ENCODE data around the gene BCL2.

BCL2 gene

DNA sequence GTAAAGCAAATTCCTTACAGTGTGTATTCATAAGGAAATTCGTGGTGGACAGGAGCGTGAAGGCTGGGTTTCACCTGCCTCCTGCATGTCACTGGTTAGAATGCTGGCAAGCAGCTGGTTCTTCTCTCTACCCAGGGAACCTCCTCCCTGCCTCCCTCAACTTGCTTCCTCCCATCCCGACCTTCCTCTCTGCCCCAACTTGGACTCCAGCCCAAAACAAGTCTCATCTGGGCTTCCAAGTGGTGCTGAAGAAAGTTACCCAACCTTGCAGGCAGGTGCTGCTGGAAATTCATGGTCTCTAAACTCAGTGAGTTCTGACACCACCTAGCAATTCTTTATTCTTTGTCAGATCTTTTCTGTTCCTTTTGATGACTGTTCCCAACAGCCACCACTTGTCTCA lies 184.5 kb downstream of the BCL2 start:
- DNase-seq, result no peak

DNA sequence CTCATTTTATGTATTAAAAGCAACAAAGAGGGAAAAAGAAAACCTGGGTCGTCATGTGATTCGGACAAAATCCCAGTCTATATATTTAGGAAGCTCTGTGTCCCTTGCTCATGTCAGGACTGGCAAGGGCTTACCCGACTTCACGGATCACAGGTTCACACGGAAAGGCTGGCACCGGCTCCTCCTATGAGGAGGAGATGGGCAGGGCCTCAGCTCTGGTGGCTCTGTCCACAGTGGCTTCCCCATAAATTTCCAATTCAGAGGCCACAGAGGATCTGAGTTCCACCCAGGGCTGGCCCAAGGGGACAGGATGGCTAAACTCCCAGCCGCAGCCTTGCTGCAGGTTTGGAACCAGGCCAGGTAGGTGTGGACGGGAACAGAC lies 186.8 kb downstream of the BCL2 start:
- no peak for DNase-seq

DNA sequence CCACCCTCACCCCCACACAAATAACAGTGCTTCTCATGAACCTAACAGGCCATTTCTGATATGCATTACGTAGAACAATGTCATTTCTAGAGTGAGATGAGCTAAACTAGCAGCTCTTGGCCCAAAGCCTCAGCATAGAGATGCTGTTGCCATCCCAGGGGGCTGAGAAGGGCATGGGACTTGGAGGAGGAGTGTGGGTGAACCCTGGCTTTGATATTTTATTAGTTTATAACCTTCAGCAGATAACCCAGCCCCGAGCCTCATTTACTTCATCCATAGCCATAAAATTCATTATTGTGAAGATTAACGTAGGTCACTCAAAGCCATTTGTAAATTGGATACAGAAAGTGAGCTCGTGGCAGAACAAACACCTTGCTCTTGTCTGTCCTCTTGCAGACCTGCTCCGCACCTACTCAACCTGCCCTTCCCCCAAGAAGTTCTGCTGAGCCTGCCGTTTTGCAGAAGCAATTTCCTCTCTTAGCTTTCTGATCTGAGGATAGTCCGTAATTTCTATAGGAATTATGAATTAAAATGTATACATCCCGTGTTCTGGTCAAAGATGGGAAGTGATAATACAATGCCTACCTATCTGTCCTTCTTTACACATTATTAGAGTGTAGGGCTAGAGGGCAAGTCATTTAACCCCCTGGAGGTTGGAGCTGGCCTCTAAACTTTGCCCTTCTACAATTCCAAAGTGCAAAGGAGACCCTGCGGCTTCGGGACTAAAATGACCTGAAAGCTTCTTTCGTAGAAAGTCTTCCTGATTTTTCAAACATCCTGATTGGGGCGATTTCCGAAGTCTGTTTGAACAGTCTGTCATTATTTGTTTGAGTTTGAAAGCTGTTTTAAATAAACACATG lies 187.4 kb downstream of the BCL2 start:
- DNase-seq, result no peak

DNA sequence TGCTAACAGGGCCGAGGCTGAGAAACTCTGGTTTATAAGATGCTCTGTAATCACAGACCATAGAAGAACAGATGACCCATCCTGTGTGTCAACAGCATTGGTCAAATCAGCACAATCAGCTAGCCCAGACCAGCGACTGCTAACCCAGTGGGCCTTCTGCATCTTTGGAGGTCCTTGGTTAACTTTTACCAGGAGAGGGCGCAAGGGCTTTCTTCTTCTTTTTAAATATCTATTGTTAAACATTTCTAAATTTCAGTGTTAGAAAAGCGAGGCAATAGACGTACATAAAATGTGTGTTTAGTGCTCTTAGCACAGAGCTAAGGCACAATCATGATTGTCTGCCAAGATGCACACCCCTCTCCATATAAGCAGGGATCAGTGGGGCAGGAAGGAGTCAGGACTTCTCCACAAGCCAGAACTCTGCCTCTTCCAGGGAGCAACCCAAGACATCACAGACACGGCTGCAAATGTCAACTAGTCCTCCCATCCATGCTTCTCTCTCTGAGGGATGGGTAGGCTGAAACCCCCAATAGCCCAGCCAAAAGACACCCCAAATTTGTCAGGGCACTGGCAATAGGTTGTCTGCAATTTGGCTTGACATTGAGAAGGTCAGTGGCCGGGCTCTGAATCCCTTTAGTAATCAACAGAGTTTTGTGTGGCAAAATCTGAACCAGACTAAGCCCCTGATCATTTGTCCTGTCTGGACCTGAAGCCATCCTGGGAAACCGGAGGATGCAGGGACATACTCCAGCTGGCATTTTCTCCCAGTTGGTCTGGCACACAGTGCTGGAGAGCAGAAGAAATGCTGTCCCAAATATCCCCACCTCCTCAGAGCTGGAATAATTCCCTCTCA lies 188.2 kb downstream of the BCL2 start:
- DNase-seq, result peak; percentile 63

DNA sequence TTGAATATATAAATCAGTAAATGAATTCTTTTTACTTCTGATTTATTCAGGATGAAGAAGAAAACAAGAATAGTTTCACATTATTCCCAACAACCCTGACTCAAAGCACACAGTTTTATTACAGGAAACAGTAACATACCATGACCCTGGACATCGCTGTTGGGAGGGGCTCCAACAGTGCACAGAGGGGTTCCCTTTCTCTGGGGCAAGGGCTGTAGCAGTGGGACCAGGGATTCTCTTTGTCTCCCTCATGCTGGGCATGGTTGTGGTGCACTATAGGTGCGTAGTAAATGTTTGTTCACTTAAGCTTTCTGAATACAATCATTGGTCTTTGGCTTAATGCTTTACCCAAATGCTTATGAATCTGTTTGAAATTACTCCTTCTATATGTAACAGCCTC lies 189.4 kb downstream of the BCL2 start:
- no peak for DNase-seq

DNA sequence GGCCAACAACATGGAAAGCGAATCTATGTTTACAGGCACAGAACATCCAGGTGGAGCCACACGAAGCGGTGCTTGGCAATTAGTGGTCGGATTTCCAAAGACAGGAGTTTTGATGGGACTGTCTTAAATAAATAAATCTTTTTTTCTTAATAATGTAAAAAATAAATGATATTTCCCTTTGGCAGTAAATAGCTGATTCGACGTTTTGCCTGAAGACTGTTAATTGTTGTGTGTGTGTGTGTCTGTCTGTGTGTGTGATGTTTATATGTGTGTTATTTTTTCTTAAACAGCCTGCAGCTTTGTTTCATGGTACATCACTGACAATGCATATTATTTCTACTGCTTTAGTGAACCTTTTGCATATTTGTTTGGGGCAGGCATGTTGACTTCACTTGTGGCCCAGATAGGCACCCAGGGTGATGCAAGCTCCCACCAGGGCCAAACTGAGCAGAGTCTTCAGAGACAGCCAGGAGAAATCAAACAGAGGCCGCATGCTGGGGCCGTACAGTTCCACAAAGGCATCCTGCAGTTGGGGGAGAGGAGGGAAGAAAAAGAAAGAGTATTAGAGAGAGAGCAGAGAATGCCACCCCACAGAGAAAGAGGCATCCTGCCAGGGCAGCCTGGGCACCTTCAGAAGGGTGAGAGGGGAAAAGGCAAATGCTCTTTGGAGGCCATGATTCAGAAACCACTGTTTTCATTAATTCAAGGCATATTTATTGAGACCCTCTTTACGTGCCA lies 191.2 kb downstream of the BCL2 start:
- no peak for DNase-seq

DNA sequence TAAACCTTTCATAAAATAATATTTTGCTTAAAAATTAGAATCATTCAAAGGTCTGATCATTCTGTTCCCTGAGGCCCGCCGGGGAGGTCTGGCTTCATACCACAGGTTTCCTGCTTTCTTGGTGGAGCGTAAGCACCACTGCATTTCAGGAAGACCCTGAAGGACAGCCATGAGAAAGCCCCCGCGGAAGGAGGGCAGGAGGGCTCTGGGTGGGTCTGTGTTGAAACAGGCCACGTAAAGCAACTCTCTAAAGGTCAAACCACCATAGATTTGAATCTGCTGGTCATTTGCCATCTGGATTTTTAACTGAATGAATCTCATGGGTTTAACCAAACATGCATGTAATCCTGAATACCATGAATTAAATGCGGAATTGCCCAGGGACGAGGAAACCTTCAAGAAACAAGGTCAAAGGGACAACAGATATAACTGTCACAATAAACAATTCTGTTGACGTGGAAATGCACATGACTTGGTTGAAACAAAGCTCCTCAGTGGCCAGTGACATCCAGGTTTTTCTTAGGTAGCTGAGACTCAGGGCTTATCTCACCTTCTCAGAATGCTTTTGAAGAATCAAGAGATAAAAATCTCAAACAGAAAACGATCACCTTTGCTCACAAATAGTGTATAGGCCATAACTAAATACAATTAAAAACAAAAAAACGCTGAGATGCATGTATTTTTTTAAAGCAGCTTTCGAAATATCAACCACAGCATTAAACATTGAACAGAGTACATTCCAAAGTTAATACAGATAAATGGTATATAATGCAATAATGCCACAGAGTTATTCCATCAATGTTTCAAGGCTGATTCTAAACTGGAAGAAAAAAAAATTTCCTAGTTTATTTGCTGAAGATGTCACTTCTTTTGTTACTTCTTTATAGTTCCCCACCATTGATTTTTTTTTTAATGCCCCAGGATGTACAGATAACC lies 193.2 kb downstream of the BCL2 start:
- DNase-seq, result no peak

DNA sequence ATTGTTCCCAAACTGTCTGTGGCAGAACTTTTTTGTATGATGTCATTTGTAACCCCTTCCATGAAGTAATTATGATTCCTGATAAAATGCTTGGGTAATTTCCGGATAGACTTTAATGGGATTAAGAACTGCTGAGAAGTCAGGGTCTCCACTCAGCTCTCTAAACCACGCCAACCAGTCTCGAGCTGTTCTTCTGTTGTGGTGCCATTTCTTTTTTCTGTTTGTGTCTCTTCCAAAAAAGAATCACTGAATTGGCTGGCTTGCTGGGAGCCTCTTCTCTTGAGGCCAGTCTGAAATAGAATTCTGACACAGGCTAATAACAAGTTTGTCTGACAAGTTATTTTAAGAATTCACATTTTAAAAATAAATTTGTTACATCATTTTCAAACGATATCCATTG lies 198.9 kb downstream of the BCL2 start:
- DNase-seq, result no peak

DNA sequence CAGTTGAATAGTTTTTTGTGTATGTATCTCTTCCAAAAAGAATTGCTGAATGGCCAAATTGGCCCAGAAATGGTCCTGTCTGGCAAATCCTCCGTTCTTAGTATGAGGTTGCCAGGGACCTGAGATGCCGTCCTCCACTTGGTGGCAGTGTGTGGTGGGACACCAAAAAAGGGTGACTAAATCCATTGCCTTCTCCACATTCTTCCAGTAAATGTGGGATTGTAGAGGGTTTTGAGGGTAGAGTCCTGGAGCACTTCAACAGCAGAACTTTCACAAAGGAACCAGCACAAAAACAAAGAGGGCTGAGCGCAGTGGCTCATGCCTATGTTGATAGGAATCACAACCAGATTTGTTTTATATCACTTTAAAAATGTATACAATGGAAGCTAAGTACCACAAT lies 199.9 kb downstream of the BCL2 start:
- DNase-seq, result peak; percentile 62

DNA sequence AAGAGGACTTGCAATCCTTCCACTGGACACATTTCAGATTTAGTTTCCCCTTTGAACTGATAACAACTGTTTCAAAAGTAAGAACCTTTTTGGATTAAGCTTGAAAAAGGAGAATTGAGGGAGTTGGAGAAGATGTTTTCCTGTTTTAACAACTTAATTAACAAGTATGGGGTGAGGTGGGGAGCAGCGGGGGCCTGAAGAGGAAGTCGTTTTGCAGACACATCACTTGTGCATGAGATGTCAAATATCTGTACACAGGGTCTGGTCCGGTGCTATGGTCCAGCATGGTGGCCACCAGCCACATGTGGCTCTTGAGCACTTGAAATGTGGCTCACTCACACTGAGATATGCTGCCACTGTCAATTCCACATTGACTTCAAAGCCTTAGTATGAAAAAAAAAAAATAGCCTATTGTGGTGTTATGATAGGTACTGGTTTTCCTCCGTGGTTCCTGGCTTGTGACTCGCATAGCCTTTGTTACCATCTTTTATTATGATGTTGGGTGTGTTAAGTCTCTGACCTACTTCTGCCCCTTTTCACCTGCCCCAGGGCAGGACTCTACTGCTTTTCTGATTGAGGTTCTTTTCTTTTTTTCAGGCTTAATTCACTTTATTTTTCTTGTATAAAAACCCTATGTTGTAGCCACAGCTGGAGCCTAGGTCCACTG lies 205.5 kb downstream of the BCL2 start:
- no peak for DNase-seq

DNA sequence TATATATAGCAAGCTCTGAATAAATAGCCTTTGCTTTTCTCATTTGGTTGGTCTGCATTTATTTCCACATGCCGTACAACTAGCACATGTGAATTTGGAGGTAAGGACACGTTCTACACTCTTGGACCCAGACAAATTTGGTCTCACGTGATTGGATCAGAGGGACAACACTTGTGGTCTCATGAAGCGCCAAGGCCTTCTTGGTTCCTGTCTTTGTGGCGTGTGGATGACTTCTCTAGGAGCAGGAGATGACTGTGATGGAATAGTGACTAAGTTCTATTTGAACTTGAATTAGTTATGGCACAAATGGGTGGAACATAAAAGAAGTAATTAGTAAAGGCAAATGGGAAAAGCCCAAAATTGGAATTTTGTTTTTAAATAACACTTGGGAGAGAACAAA lies 206.9 kb downstream of the BCL2 start:
- DNase-seq, result no peak

DNA sequence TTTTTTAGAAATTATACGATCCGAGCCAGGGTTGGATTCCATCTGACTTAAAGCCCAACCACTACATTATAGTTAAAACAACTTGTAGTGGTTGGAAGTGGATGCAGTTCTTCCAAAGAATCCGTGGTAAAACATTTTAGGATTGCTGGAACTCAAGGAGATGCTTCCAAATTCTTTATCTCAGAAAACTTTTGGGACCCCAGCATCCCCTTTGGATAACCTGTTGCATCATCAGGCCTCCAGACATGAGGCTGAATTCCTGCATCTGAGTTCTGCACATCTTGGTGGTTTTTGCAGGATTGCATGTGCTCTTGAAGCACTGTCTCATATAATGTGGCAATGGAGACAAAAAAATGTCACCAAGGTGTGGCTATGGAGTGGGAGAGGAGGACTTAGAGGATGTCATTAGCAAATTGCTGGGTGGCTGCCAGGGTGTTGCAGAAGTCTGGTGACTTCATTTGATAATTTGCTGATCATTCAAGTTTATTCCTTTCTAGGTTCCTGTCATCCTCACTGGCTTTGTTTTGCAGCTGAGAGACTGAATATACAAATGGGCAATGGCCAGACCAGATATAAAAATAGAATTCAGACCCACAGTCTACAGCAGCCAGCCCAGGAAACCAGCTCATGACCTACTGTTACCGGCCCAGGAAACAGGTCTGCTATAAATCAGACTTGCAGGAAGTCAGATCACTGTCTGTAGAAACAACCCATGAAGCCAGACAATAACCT lies 207.7 kb downstream of the BCL2 start:
- no peak for DNase-seq

DNA sequence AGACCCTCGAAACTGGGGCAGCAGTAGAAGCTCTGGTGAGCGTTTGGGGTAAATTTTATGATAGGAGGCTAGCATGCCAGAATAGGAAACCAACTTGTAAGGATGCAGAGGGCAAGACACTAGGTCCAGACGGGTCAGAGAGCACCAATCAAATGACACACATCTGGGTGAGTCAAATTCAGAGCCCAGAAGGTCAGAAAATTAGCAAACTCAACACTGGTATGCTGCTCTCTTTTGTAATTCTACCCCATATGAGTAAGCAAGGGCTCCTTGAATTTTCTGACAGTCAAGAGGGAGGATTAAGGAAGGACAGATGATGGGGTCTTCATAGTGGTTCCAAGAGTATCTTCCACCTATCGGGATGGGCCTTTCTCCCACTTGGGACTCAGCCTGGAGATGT lies 209.8 kb downstream of the BCL2 start:
- DNase-seq, result no peak

DNA sequence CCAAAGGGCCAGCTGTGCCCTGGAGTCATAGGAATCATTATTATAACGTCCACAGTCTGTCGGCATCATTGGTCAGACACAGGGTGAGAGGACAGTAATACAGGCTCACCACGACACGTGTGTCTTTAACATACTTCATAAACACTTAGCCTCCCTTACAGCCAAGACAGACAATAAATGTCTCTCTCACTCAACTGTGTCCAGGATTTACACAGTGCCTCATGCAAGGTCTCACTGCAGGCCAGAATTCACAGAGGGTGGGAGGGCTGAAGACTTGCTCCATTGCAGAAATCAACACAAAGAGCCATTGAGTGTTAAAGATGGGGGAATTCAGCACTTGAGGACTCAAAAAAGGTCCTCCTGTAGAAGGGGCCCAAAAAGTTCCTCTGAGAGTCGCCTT lies 210.5 kb downstream of the BCL2 start:
- DNase-seq, result no peak

DNA sequence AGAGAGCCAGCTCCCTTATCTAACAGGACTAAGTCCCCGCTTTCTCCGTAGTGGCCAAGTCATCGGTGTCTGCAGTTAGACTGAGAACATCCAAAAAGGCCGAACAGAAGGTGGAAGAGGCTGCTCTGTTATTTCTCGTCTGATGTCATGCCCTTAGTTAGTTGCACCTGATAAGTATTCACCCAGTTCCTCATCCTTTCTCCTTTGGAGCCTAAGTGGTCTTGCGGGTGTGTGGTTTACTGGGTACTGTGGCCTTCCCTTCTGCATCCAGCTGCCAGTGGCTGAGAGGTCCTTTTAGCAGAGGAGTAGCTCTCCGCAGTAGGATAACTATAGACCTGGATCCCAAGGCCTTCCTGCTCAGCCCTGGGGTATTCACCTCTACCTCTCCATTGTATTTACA lies 211.6 kb downstream of the BCL2 start:
- DNase-seq, result no peak

DNA sequence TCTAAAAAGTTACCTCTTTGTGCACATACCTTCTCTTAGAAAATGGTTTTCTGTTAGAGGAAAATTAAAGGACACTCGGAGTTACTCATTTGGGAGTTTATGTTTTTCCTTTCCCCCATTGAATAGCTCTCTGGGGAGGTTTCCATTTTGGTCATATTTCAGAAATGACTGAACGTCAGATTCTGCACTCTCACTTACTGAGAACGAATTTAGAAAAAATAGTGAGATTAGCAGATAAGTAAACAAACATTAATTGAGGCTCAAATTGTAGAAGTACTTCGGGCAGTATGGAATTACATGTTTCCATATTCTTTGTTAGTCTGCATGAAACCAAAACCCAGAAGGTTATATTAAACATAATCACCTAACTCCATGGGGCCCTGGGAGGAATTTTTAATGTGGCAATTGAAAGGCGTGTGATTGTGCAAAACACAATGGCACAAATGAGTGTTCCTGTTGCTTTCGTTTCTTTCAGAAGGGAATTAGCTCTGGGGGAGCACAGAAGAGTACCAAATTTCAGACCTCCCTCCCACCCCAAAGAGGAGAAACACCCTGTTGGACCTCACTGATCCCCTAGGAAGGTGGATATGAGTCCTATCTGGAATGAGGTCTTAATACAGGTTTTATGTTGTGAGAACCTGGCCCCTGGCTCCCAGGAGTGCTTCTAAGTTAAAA lies 212.3 kb downstream of the BCL2 start:
- no peak for DNase-seq

DNA sequence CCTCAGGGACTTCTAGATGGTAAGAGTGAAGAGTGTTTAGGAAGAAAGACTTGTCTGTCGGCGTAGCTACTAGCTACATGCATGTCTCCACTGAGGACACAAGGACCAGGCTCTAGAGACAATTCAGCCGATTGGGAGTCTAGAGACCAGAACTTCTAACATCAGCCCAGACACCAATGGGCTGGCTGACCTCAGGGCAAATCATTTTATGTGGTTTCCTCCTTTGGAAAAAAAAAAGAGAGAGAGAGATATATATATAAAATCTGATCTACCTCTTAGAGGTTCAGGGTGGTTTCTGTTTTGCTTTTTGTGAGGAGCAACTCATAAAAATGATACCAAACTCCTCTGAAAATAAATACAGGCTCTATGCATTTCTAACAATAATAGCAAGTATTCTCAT lies 212.8 kb downstream of the BCL2 start:
- DNase-seq, result no peak

DNA sequence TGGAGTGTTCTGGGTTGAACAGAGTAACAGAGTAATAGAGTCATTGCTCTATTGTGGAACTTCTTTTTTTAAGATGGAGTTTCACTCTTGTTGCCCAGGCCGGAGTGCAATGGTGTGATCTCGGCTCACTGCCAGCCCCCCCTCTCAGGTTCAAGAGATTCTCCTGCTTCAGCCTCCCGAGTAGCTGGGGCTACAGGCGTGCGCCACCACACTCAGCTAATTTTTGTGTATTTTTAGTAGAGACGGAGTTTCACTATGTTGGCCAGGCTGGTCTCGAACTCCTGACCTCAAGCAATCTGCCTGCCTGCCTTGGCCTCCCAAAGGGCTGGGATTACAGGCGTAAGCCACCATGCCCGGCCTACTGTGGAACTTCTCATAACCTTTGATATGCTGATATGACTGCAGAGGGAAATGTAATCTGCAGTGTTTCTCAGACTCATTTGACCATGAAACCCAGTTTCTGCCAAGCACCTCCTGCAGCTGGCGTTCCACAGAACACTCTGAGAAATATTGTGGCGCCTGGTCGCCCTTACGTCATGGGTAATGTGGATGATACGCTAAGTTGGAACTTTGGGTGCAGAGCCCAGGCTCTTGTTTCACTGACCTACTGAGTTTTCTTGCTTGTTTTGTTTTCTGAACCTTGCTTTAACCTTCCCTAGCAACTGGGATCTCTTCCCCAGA lies 213.8 kb downstream of the BCL2 start:
- no peak for DNase-seq

DNA sequence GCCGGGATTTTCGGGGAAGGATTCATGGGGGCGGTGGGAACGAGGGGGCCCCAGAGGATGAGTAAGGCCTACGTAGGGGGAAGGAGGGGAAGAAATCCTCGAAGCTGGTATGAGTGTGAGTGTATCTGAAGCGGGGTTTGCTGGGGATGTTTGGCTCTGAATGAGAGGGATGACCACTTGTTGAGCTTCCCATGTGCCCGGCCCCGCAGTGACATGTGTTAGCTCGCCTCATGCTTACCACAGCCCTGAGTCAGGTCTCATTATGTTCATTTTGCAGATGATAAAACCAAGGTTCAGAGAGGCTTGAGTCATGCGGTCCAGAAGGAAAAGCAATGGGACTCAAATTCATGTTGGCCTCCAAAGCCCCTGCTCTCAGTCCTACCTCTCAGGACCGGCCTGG lies 214.7 kb downstream of the BCL2 start:
- no peak for DNase-seq

All from NCI-H1092 treated with DMSO at 0.1 percent for 48 hours (cell line).